Heart left ventricle (tissue), 16 donors: ENCODE data around the gene HNRNPK. TPM values are rescaled to one million over a fixed set of nuclear protein-coding genes. Genes with fewer than 3 reads are reported as not detected.

Experiments used
- ATAC-seq, 4 donors: fragments of 200-7000 bp; cut with Tn5 transposase; one replicate each; pipeline ENCODE4 v1.9.1; 2020 to 2022; ENCODE audit warnings: moderate library complexity in 4 of 4, mild to moderate bottlenecking in 3 of 4, moderate number of reproducible peaks in 1 of 4
- DNase-seq, 5 donors: peaks; one replicate each; pipeline ENCODE4 v3.0.0-alpha.2; 2020
- H3K27ac ChIP-seq, 12 donors: fragments of 200-600 bp; sonication (generic) in 4 of 12; one replicate each; pipeline versions ENCODE4 v1.5.0 to v1.8.0; 2016 to 2022; ENCODE audit warnings: mild to moderate bottlenecking in 2 of 12
- H3K27me3 ChIP-seq, 9 donors: fragments of 200-600 bp; sonication (generic) in 2 of 9; one replicate each; pipeline versions ENCODE4 v1.5.1 to v1.8.0; 2016 to 2022; ENCODE audit warnings: mild to moderate bottlenecking in 3 of 9
- H3K36me3 ChIP-seq, 9 donors: fragments of 200-600 bp; sonication (generic) in 2 of 9; one replicate each; pipeline versions ENCODE4 v1.5.0 to v1.8.0; 2018 to 2022; ENCODE audit warnings: mild to moderate bottlenecking in 2 of 9
- H3K4me1 ChIP-seq, 12 donors: fragments of 200-600 bp; sonication (generic) in 4 of 12; one replicate each; pipeline versions ENCODE4 v1.5.0 to v1.8.0; 2016 to 2022; ENCODE audit warnings: mild to moderate bottlenecking in 3 of 12
- H3K4me3 ChIP-seq, 12 donors: fragments of 200-600 bp; sonication (generic) in 4 of 12; one replicate each; pipeline versions ENCODE4 v1.5.0 to v1.8.0; 2017 to 2022; ENCODE audit warnings: mild to moderate bottlenecking in 9 of 12, moderate library complexity in 4 of 12
- H3K9me3 ChIP-seq, 12 donors: fragments of 200-600 bp; sonication (generic) in 4 of 12; one replicate each; pipeline versions ENCODE4 v1.5.0 to v1.8.0; 2016 to 2022; ENCODE audit warnings: mild to moderate bottlenecking in 1 of 12
- CTCF ChIP-seq, 12 donors: fragments of 200-600 bp; sonication (generic) in 4 of 12; IDR thresholded peaks; one replicate each; pipeline versions ENCODE4 v1.5.0 to v1.8.0; 2018 to 2022; ENCODE audit warnings: antibody characterized with exemption in 12 of 12, mild to moderate bottlenecking in 5 of 12
- POLR2A ChIP-seq, 2 donors: fragments of 450-650 bp; IDR thresholded peaks; one replicate each; pipeline ENCODE4 v1.6.1; 2017; ENCODE audit warnings: antibody characterized with exemption in 2 of 2, mild to moderate bottlenecking in 2 of 2, moderate library complexity in 2 of 2
- WGBS, 4 donors: extraction: QIAGEN DNeasy Blood & Tissue Kit in 2 of 4; methylation state at CpG; one replicate each; pipeline versions ENCODE4 v1.1.5 to v1.1.7; 2013 to 2018; 5-methylcytosine and 5-hydroxymethylcytosine counted together
- intact Hi-C, 10 donors: fragments of 100-400 bp; cut with DNase I; formaldehyde crosslinking; loops; one replicate each; pipeline versions ENCODE4 v1.11.1 to v1.14.2; 2022
- polyA plus RNA-seq, 2 donors: library from polyadenylated mRNA; stranded (reverse); fragments of 200-250 nt; gene quantifications; one replicate each; pipeline ENCODE4 v1.2.3, GENCODE V29; 2013
- total RNA-seq, 9 donors: library from RNA; depleted of rRNA in 2 of 9; stranded (reverse); fragments of >200 nt in 2 of 9; fragmentation: NEBNext Ultra II Directional in 3 of 9; extraction: Animal tissue kit (Norgen Biotek cat#: 25700) in 3 of 9; gene quantifications; one replicate each; pipeline versions ENCODE4 v1.1.0 to v1.2.4, GENCODE V29; 2016 to 2023
- donor health status: ischemic (EF 13 %, LVEDD 7.1; RV severe dilation, severe dysfunction).
- donor health status: healthy with polysubstance abuse.
- donor health status: DM: no; HTN: yes; CAD: no.
- donor health status: DM: no; HTN: no; CAD: no.
- donor health status: ischemic (EF 25% LVEDD 6.9; RV normal size, moderate dysfunction).
- donor health status: ischemic (EF 25% LVEDD 5.7; RV mildly dilated, moderate dysfunction).
- donor health status: healthy.
- donor health status: DM: yes; HTN: yes; CAD: no.
- donor health status: ischemic (EF 35%, LVEDD 5.7; RV mildly dilated, moderate dysfunction).
- donor health status: nonischemic (EF 11% LVEDD 7.7; RV severe dilation, severe dysfunction).
- donor health status: DM: yes; HTN: yes; CAD: no.
- donor health status: PGD.
- donor health status: ischemic (EF 29% LVEDD 5.4; RV normal size, mild dysfunction).
- donor health status: nonischemic (EF 23%, LVEDD 6.1; RV moderate dilation, normal function).

Gene HNRNPK
- total and polyA plus RNA-seq, 11 donors = 127 to 388 (median 318) TPM

- DNase-seq (no peak), ATAC-seq (no peak)
- Histone ChIP-seq H3K27ac (no peak overlapping the region), H3K4me1 (peaks cover 0 to 14% (median 0%) of the 10 kb centered on the region in 12 donors), H3K36me3 (peaks cover 0 to 80% (median 64%) of the 10 kb centered on the region in 9 donors), H3K4me3 (no peak overlapping the region), H3K9me3 (no peaks in the 10 kb centered on the region), H3K27me3 (no peaks in the 10 kb centered on the region)
- intact Hi-C loops = no loop called here
- WGBS, 4 donors = 86 to 95% (median 88%) methylated on average over 5 of the region's 5 CpGs
- TF ChIP-seq CTCF (IDR thresholded peaks at IDR 0.05) = no peak
- TF ChIP-seq POLR2A (IDR thresholded peaks at IDR 0.05) = no peak
These were observed 39.3 kb downstream of the HNRNPK start for GRCh38 chr9:83940590-83941303.

GRCh38 chr9:83937861-83938455, 42.1 kb downstream of the HNRNPK start:
- TF ChIP-seq CTCF (IDR thresholded peaks at IDR 0.05) = peak; percentile 51 to 78 (median 71)
- TF ChIP-seq POLR2A (IDR thresholded peaks at IDR 0.05) = no peak
- no peak overlapping the region for H3K27ac ChIP-seq
- peaks cover 0 to 38% (median 5%) of the 10 kb centered on the region in 12 donors for H3K4me1 ChIP-seq
- ATAC-seq (peak in 3 of 4 donors; percentile 58 to 74 (median 63)), DNase-seq (no peak)
- WGBS, 4 donors = 38 to 48% (median 42%) methylated on average over 1 of the region's 1 CpG
- H3K36me3 ChIP-seq = peaks cover 0 to 52% (median 40%) of the 10 kb centered on the region in 9 donors
- intact Hi-C loops = loop anchor here (1.0 to 5.0 kb wide), 9 partner anchors 234 to 379 kb away; no protein-coding TSS in a partner anchor
- H3K4me3 ChIP-seq = no peak overlapping the region
- H3K9me3 ChIP-seq = no peaks in the 10 kb centered on the region
- H3K27me3 ChIP-seq = no peaks in the 10 kb centered on the region

- intact Hi-C loops = loop anchor here in 7 of 10 donors (2.0 to 5.0 kb wide), 6 partner anchors 236 to 381 kb away; no protein-coding TSS in a partner anchor
- no peak overlapping the region for H3K27ac ChIP-seq
These were observed 43.5 kb downstream of the HNRNPK start for GRCh38 chr9:83936523-83936922.

More at GRCh38 chr9:83936523-83936922, 43.5 kb downstream of the HNRNPK start:
- H3K4me1 ChIP-seq = peaks cover 0 to 38% (median 5%) of the 10 kb centered on the region in 12 donors
- ATAC-seq (no peak), DNase-seq (no peak)
- 85 to 94% (median 88%) methylated on average over 6 of the region's 6 CpGs for WGBS, 4 donors
- H3K27me3 ChIP-seq = no peaks in the 10 kb centered on the region
- no peak overlapping the region for H3K4me3 ChIP-seq
- TF ChIP-seq POLR2A (IDR thresholded peaks at IDR 0.05) (no peak), CTCF (IDR thresholded peaks at IDR 0.05) (no peak)
- H3K9me3 ChIP-seq = no peaks in the 10 kb centered on the region
- peaks cover 0 to 37% (median 29%) of the 10 kb centered on the region in 9 donors for H3K36me3 ChIP-seq
